HG03378 (cell line): ENCODE data around the gene GRIPAP1.
"Not testable (repeated sequence)": the region's sequence is repeated elsewhere in the genome, so short reads cannot be mapped to it uniquely, and the experiment has no call there.

ENCODE experiments used
- ATAC-seq: cut with Tn5 transposase; IDR thresholded peaks from one replicate; pipeline ENCODE4 v1.9.1; 2021; ENCODE audit warnings: mild to moderate bottlenecking, moderate library complexity; ENCODE audit not compliant: unreplicated experiment

Gene GRIPAP1

GRCh38 chrX:48997455-48997854, 4.6 kb downstream of the GRIPAP1 start:
- ATAC-seq, result no peak

- ATAC-seq, result no peak
Measured at GRCh38 chrX:48996969-48997368, 5.1 kb downstream of the GRIPAP1 start.

GRCh38 chrX:48992341-48992740, 9.7 kb downstream of the GRIPAP1 start:
- no peak for ATAC-seq

- no peak for ATAC-seq
Measured at GRCh38 chrX:48989483-48989882, 12.6 kb downstream of the GRIPAP1 start.

- no peak for ATAC-seq
Measured at GRCh38 chrX:48983896-48984295, 18.2 kb downstream of the GRIPAP1 start.

- ATAC-seq, result no peak
Measured at GRCh38 chrX:48983081-48983480, 19.0 kb downstream of the GRIPAP1 start.

GRCh38 chrX:48981178-48981577, 20.9 kb downstream of the GRIPAP1 start:
- no peak for ATAC-seq

GRCh38 chrX:48980341-48980740, 21.7 kb downstream of the GRIPAP1 start:
- ATAC-seq, result not testable (repeated sequence)

GRCh38 chrX:48978226-48978625, 23.8 kb downstream of the GRIPAP1 start:
- ATAC-seq, result no peak

GRCh38 chrX:48976086-48976485, 26.0 kb downstream of the GRIPAP1 start:
- ATAC-seq, result no peak

- ATAC-seq, result no peak
Measured at GRCh38 chrX:48975541-48975940, 26.5 kb downstream of the GRIPAP1 start.

- ATAC-seq, result no peak
Measured at GRCh38 chrX:48975041-48975440, 27.0 kb downstream of the GRIPAP1 start.

- no peak for ATAC-seq
Measured at GRCh38 chrX:48974574-48974973, 27.5 kb downstream of the GRIPAP1 start.

- no peak for ATAC-seq
Measured at GRCh38 chrX:48974033-48974432, 28.0 kb downstream of the GRIPAP1 start.

- ATAC-seq, result no peak
Measured at GRCh38 chrX:48972220-48973164, 29.6 kb downstream of the GRIPAP1 start.

- ATAC-seq, result no peak
Measured at GRCh38 chrX:48971249-48972219, 30.5 kb downstream of the GRIPAP1 start, which contains the start of gene KCND1. Gene KCND1 (minus strand): TSS chrX:48971844. CDS start chrX:48970271, 1,573 bp downstream.

GRCh38 chrX:48969471-48969870, 32.6 kb downstream of the GRIPAP1 start:
- no peak for ATAC-seq

- ATAC-seq, result no peak
Measured at GRCh38 chrX:48968377-48968776, 33.7 kb downstream of the GRIPAP1 start.

- no peak for ATAC-seq
Measured at GRCh38 chrX:48966796-48967579, 35.1 kb downstream of the GRIPAP1 start.

GRCh38 chrX:48965959-48966358, 36.1 kb downstream of the GRIPAP1 start:
- ATAC-seq, result no peak
